ENCODE data around the gene SH3GL2. TPM values are rescaled to one million over a fixed set of nuclear protein-coding genes. Genes with fewer than 3 reads are reported as not detected.
A peak's percentile ranks its signal among the peaks of the same experiment; 100 is the strongest.
"Not testable (repeated sequence)": the region's sequence is repeated elsewhere in the genome, so short reads cannot be mapped to it uniquely, and the experiment has no call there.

SH3GL2 gene
- polyA plus RNA-seq, 4 donors: 4.3 to 6.1 (median 5.2) TPM

- peak in 1 of 4 donors; percentile 4 for DNase-seq (ENCODE audit: low read depth in 4 of 4, low spot score in 3 of 4)
These were observed 160.9 kb downstream of the SH3GL2 start for GRCh38 chr9:17739736-17740135.

- no peak for DNase-seq (ENCODE audit: low read depth in 4 of 4, low spot score in 3 of 4)
These were observed 163.2 kb downstream of the SH3GL2 start for GRCh38 chr9:17742067-17742466.

GRCh38 chr9:17744786-17745185 is 165.9 kb downstream of the SH3GL2 start:
- DNase-seq (ENCODE audit: low read depth in 4 of 4, low spot score in 3 of 4): peak; percentile 18 to 36 (median 34)

GRCh38 chr9:17750269-17750668 is 171.4 kb downstream of the SH3GL2 start:
- no peak for DNase-seq (ENCODE audit: low read depth in 4 of 4, low spot score in 3 of 4)

GRCh38 chr9:17751486-17751885 is 172.6 kb downstream of the SH3GL2 start:
- DNase-seq (ENCODE audit: low read depth in 4 of 4, low spot score in 3 of 4): no peak

- DNase-seq (ENCODE audit: low read depth in 4 of 4, low spot score in 3 of 4): no peak
These were observed 173.2 kb downstream of the SH3GL2 start for GRCh38 chr9:17752021-17752420.

GRCh38 chr9:17757816-17758215 is 178.9 kb downstream of the SH3GL2 start:
- no peak for DNase-seq (ENCODE audit: low read depth in 4 of 4, low spot score in 3 of 4)

- no peak for DNase-seq (ENCODE audit: low read depth in 4 of 4, low spot score in 3 of 4)
These were observed 181.4 kb downstream of the SH3GL2 start for GRCh38 chr9:17760250-17760649.

GRCh38 chr9:17761984-17762676 is 183.3 kb downstream of the SH3GL2 start:
- DNase-seq (ENCODE audit: low read depth in 4 of 4, low spot score in 3 of 4): no peak

GRCh38 chr9:17764306-17764705 is 185.4 kb downstream of the SH3GL2 start:
- no peak for DNase-seq (ENCODE audit: low read depth in 4 of 4, low spot score in 3 of 4)

- DNase-seq (ENCODE audit: low read depth in 4 of 4, low spot score in 3 of 4): not testable (repeated sequence)
These were observed 186.3 kb downstream of the SH3GL2 start for GRCh38 chr9:17765131-17765530.

- DNase-seq (ENCODE audit: low read depth in 4 of 4, low spot score in 3 of 4): no peak
These were observed 193.4 kb downstream of the SH3GL2 start for GRCh38 chr9:17772223-17772622.

GRCh38 chr9:17775656-17776055 is 196.8 kb downstream of the SH3GL2 start:
- no peak for DNase-seq (ENCODE audit: low read depth in 4 of 4, low spot score in 3 of 4)

GRCh38 chr9:17776735-17777134 is 197.9 kb downstream of the SH3GL2 start:
- no peak for DNase-seq (ENCODE audit: low read depth in 4 of 4, low spot score in 3 of 4)

- DNase-seq (ENCODE audit: low read depth in 4 of 4, low spot score in 3 of 4): no peak
These were observed 198.6 kb downstream of the SH3GL2 start for GRCh38 chr9:17777465-17777864.

GRCh38 chr9:17782430-17783149 is 203.7 kb downstream of the SH3GL2 start:
- DNase-seq (ENCODE audit: low read depth in 4 of 4, low spot score in 3 of 4): no peak

GRCh38 chr9:17783227-17783626 is 204.4 kb downstream of the SH3GL2 start:
- no peak for DNase-seq (ENCODE audit: low read depth in 4 of 4, low spot score in 3 of 4)

- no peak for DNase-seq (ENCODE audit: low read depth in 4 of 4, low spot score in 3 of 4)
These were observed 210.4 kb downstream of the SH3GL2 start for GRCh38 chr9:17789316-17789715.

GRCh38 chr9:17793713-17794622 is 215.1 kb downstream of the SH3GL2 start:
- no peak for DNase-seq (ENCODE audit: low read depth in 4 of 4, low spot score in 3 of 4)

GRCh38 chr9:17795744-17796143 is 216.9 kb downstream of the SH3GL2 start:
- no peak for DNase-seq (ENCODE audit: low read depth in 4 of 4, low spot score in 3 of 4)

GRCh38 chr9:17799369-17799768 is 220.5 kb downstream of the SH3GL2 start:
- no peak for DNase-seq (ENCODE audit: low read depth in 4 of 4, low spot score in 3 of 4)

All from right renal pelvis (tissue), 4 donors.